BLaER1 treated with 17β-estradiol and CSF1 and Interleukin-3, amounts not matched to agents 10 nM and 100 nM (cell line): ENCODE results near the gene PCDH9.
"Not testable (repeated sequence)": the region's sequence is repeated elsewhere in the genome, so short reads cannot be mapped to it uniquely, and the experiment has no call there.

Source experiments
- H3K27ac ChIP-seq, 11 experiments: shearing (Covaris generic); formaldehyde crosslinking; 2 replicates each; pipeline ENCODE4 v1.8.1; 2022
- H3K27me3 ChIP-seq, 11 experiments: shearing (Covaris generic); formaldehyde crosslinking; 2 replicates each; pipeline ENCODE4 v1.8.1; 2022
- H3K36me3 ChIP-seq, 11 experiments: shearing (Covaris generic); formaldehyde crosslinking; 2 replicates each; pipeline ENCODE4 v1.8.1; 2022
- H3K4me1 ChIP-seq, 10 experiments: shearing (Covaris generic); formaldehyde crosslinking; 2 replicates each; pipeline ENCODE4 v1.8.1; 2022
- H3K4me2 ChIP-seq, 11 experiments: shearing (Covaris generic); formaldehyde crosslinking; 2 replicates each; pipeline ENCODE4 v1.8.1; 2022
- H3K4me3 ChIP-seq, 10 experiments: shearing (Covaris generic); formaldehyde crosslinking; 2 replicates each; pipeline ENCODE4 v1.8.1; 2022
- H3K9ac ChIP-seq, 11 experiments: shearing (Covaris generic); formaldehyde crosslinking; 2 replicates each; pipeline ENCODE4 v1.8.1; 2022
- H3K9me3 ChIP-seq, 11 experiments: shearing (Covaris generic); formaldehyde crosslinking; replicated peaks in 1 of 11; 2 replicates each; pipeline ENCODE4 v1.8.1; 2022
- H4K20me1 ChIP-seq, 11 experiments: shearing (Covaris generic); formaldehyde crosslinking; 2 replicates each; pipeline ENCODE4 v1.8.1; 2022
- Cebpa-rat ChIP-seq, 11 experiments: shearing (Covaris generic); IDR thresholded peaks; 2 replicates each; pipeline ENCODE4 v1.8.1; 2022

The PCDH9 gene

GRCh38 chr13:66301482-66301881 is 928.7 kb downstream of the PCDH9 start:
- Histone ChIP-seq H3K27ac (no peak overlapping the region), H4K20me1 (no peaks in the 10 kb centered on the region), H3K9me3 (peaks cover 0 to 15% (median 7%) of the 10 kb centered on the region in 11 experiments; a peak in 14 of 22 replicates), H3K36me3 (no peaks in the 10 kb centered on the region), H3K4me3 (no peak overlapping the region), H3K4me2 (no peak overlapping the region), H3K9ac (no peak overlapping the region), H3K27me3 (no peaks in the 10 kb centered on the region), H3K4me1 (peaks cover 14 to 30% (median 21%) of the 10 kb centered on the region in 10 experiments)
- no peak for TF ChIP-seq Cebpa-rat (IDR thresholded peaks at IDR 0.05)

- no peak for TF ChIP-seq Cebpa-rat (IDR thresholded peaks at IDR 0.05)
- Histone ChIP-seq H3K4me3 (no peak overlapping the region), H3K4me1 (peaks cover 10 to 26% (median 17%) of the 10 kb centered on the region in 10 experiments)
These were observed 929.1 kb downstream of the PCDH9 start for GRCh38 chr13:66301006-66301405.

GRCh38 chr13:66296875-66297274 is 933.3 kb downstream of the PCDH9 start:
- Histone ChIP-seq H3K27me3 (no peaks in the 10 kb centered on the region), H3K4me3 (no peak overlapping the region), H3K4me1 (peaks cover 0 to 6% (median 5%) of the 10 kb centered on the region in 10 experiments; a peak in 8 of 20 replicates), H3K9me3 (peaks cover 0 to 23% (median 15%) of the 10 kb centered on the region in 11 experiments; a peak in 15 of 22 replicates), H4K20me1 (no peaks in the 10 kb centered on the region), H3K27ac (no peak overlapping the region), H3K4me2 (no peak overlapping the region), H3K9ac (no peak overlapping the region), H3K36me3 (no peaks in the 10 kb centered on the region)
- TF ChIP-seq Cebpa-rat (IDR thresholded peaks at IDR 0.05) = no peak

More at GRCh38 chr13:66301006-66301405, 929.1 kb downstream of the PCDH9 start:
- Histone ChIP-seq H3K27ac (no peak overlapping the region), H4K20me1 (no peaks in the 10 kb centered on the region), H3K36me3 (no peaks in the 10 kb centered on the region), H3K27me3 (no peaks in the 10 kb centered on the region), H3K4me2 (no peak overlapping the region), H3K9me3 (peaks cover 0 to 17% (median 11%) of the 10 kb centered on the region in 11 experiments; a peak in 14 of 22 replicates), H3K9ac (no peak overlapping the region)

- Histone ChIP-seq H3K4me1 (peaks cover 0 to 6% (median 5%) of the 10 kb centered on the region in 10 experiments; a peak in 8 of 20 replicates), H3K4me3 (no peak overlapping the region), H3K9me3 (peaks cover 0 to 23% (median 15%) of the 10 kb centered on the region in 11 experiments; a peak in 15 of 22 replicates), H4K20me1 (no peaks in the 10 kb centered on the region), H3K27me3 (no peaks in the 10 kb centered on the region), H3K27ac (no peak overlapping the region), H3K9ac (no peak overlapping the region), H3K4me2 (no peak overlapping the region), H3K36me3 (no peaks in the 10 kb centered on the region)
- no peak for TF ChIP-seq Cebpa-rat (IDR thresholded peaks at IDR 0.05)
These were observed 933.8 kb downstream of the PCDH9 start for GRCh38 chr13:66296328-66296727.

GRCh38 chr13:66286806-66287205 is 943.3 kb downstream of the PCDH9 start:
- H3K9me3 ChIP-seq = peaks cover 43 to 64% (median 49%) of the 10 kb centered on the region in 11 experiments
- not testable (repeated sequence) for H3K4me1 ChIP-seq, H3K9ac ChIP-seq, H3K27ac ChIP-seq, H3K4me2 ChIP-seq, H3K27me3 ChIP-seq, H3K36me3 ChIP-seq, H4K20me1 ChIP-seq, H3K4me3 ChIP-seq

- Histone ChIP-seq H3K27ac (no peak overlapping the region), H3K9me3 (peaks cover 14 to 28% (median 24%) of the 10 kb centered on the region in 11 experiments), H3K4me1 (no peaks in the 10 kb centered on the region), H3K36me3 (no peaks in the 10 kb centered on the region), H4K20me1 (no peaks in the 10 kb centered on the region), H3K9ac (no peak overlapping the region), H3K4me3 (no peak overlapping the region), H3K4me2 (no peak overlapping the region), H3K27me3 (no peaks in the 10 kb centered on the region)
- TF ChIP-seq Cebpa-rat (IDR thresholded peaks at IDR 0.05) = no peak
These were observed 954.7 kb downstream of the PCDH9 start for GRCh38 chr13:66275416-66275815.

- H3K27ac ChIP-seq = no peak overlapping the region
- no peaks in the 10 kb centered on the region for H3K27me3 ChIP-seq
- H3K4me2 ChIP-seq = no peak overlapping the region
- no peaks in the 10 kb centered on the region for H3K36me3 ChIP-seq
- H3K4me3 ChIP-seq = no peak overlapping the region
- H3K9me3 ChIP-seq = peaks cover 10 to 21% (median 18%) of the 10 kb centered on the region in 11 experiments
- H3K4me1 ChIP-seq = no peaks in the 10 kb centered on the region
- H4K20me1 ChIP-seq = no peaks in the 10 kb centered on the region
- no peak overlapping the region for H3K9ac ChIP-seq
- no peak for TF ChIP-seq Cebpa-rat (IDR thresholded peaks at IDR 0.05)
These were observed 957.1 kb downstream of the PCDH9 start for GRCh38 chr13:66273011-66273410.

GRCh38 chr13:66266761-66267160 is 963.4 kb downstream of the PCDH9 start:
- no peaks in the 10 kb centered on the region for H3K27me3 ChIP-seq
- no peaks in the 10 kb centered on the region for H3K9me3 ChIP-seq
- no peak for TF ChIP-seq Cebpa-rat (IDR thresholded peaks at IDR 0.05)
- no peaks in the 10 kb centered on the region for H4K20me1 ChIP-seq
- no peak overlapping the region for H3K4me3 ChIP-seq
- H3K4me2 ChIP-seq = no peak overlapping the region
- no peak overlapping the region for H3K9ac ChIP-seq
- H3K27ac ChIP-seq = no peak overlapping the region
- no peaks in the 10 kb centered on the region for H3K4me1 ChIP-seq
- no peaks in the 10 kb centered on the region for H3K36me3 ChIP-seq

GRCh38 chr13:66266348-66266747 is 963.8 kb downstream of the PCDH9 start:
- TF ChIP-seq Cebpa-rat (IDR thresholded peaks at IDR 0.05) = no peak
- Histone ChIP-seq H3K27ac (no peak overlapping the region), H3K4me2 (no peak overlapping the region), H3K4me3 (no peak overlapping the region), H3K27me3 (no peaks in the 10 kb centered on the region), H3K9me3 (no peaks in the 10 kb centered on the region), H3K4me1 (no peaks in the 10 kb centered on the region), H4K20me1 (no peaks in the 10 kb centered on the region), H3K36me3 (no peaks in the 10 kb centered on the region), H3K9ac (no peak overlapping the region)

GRCh38 chr13:66265371-66265770 is 964.8 kb downstream of the PCDH9 start:
- Histone ChIP-seq H3K9ac (no peak overlapping the region), H3K9me3 (peaks cover 0 to under 1% (median 0%) of the 10 kb centered on the region in 11 experiments; a peak in 1 of 22 replicates), H4K20me1 (no peaks in the 10 kb centered on the region), H3K4me1 (no peaks in the 10 kb centered on the region), H3K4me2 (no peak overlapping the region), H3K27ac (no peak overlapping the region), H3K4me3 (no peak overlapping the region), H3K36me3 (no peaks in the 10 kb centered on the region), H3K27me3 (no peaks in the 10 kb centered on the region)
- no peak for TF ChIP-seq Cebpa-rat (IDR thresholded peaks at IDR 0.05)
